Osteoblast (primary cell): ENCODE measurements around the gene TGFBI. TPM values are rescaled to one million over a fixed set of nuclear protein-coding genes. Genes with fewer than 3 reads are reported as not detected.
A peak's percentile ranks its signal among the peaks of the same experiment; 100 is the strongest.

Experiments
- DNase-seq: peaks from one replicate; pipeline ENCODE4 v3.0.0; 2011; ENCODE audit warnings: low spot score, mixed read lengths; ENCODE audit not compliant: insufficient read length; ENCODE audit errors: missing footprints
- H2AFZ ChIP-seq: 2 replicates; pipeline ENCODE4 v1.6.0; 2011; ENCODE audit warnings: mild to moderate bottlenecking, low read length
- H3K27ac ChIP-seq: 2 replicates; pipeline ENCODE4 v1.5.1; 2011; ENCODE audit warnings: mild to moderate bottlenecking, low read depth, low read length, moderate library complexity
- H3K27me3 ChIP-seq: 2 replicates; pipeline ENCODE4 v1.6.0; 2012; ENCODE audit warnings: mild to moderate bottlenecking, control low read depth, inconsistent platforms, low read length, moderate library complexity; ENCODE audit not compliant: insufficient read depth
- H3K36me3 ChIP-seq: 2 replicates; pipeline ENCODE4 v1.5.1; 2011; ENCODE audit warnings: mild to moderate bottlenecking, low read length, control low read depth, moderate library complexity; ENCODE audit not compliant: insufficient read depth
- H3K4me1 ChIP-seq: 2 replicates; pipeline ENCODE4 v1.5.1; 2011; ENCODE audit warnings: mild to moderate bottlenecking, low read length, control low read depth, moderate library complexity; ENCODE audit not compliant: insufficient read depth
- H3K4me2 ChIP-seq: 2 replicates; pipeline ENCODE4 v1.6.0; 2011; ENCODE audit warnings: mild to moderate bottlenecking, low read length; ENCODE audit not compliant: insufficient read depth
- H3K4me3 ChIP-seq: fragments of 200-600 bp; sonication (generic); 3 replicates; pipeline ENCODE4 v1.5.1; 2012; ENCODE audit warnings: mild to moderate bottlenecking, low read length, inconsistent platforms; ENCODE audit not compliant: insufficient read depth
- H3K79me2 ChIP-seq: 2 replicates; pipeline ENCODE4 v1.6.0; 2012; ENCODE audit warnings: mild to moderate bottlenecking, low read length, control low read depth, inconsistent platforms; ENCODE audit not compliant: insufficient read depth
- H3K9me3 ChIP-seq: 2 replicates; pipeline ENCODE4 v1.5.1; 2011; ENCODE audit warnings: low read depth, low read length, control low read depth
- H4K20me1 ChIP-seq: 2 replicates; pipeline ENCODE4 v1.6.0; 2012; ENCODE audit warnings: mild to moderate bottlenecking, low read length, control low read depth; ENCODE audit not compliant: insufficient read depth
- CTCF ChIP-seq: IDR thresholded peaks from 2 replicates; pipeline ENCODE4 v1.5.1; 2011; ENCODE audit warnings: mild to moderate bottlenecking, low read depth, low read length, moderate library complexity; ENCODE audit errors: extremely low read depth
- total RNA-seq: library from RNA; depleted of rRNA; stranded (reverse); fragments of >200 nt; gene quantifications from 2 replicates; pipeline ENCODE4 v1.2.3, GENCODE V29; 2012

Gene TGFBI
- total RNA-seq, 1 donor = 1,700 TPM

GRCh38 chr5:136026636-136027035 is 2.2 kb upstream of the TGFBI start:
- Histone ChIP-seq H3K36me3 (peaks cover 5% of the 10 kb centered on the region), H4K20me1 (peaks cover 18% of the 10 kb centered on the region), H3K9me3 (no peaks in the 10 kb centered on the region), H3K4me2 (no peak overlapping the region), H3K27me3 (no peaks in the 10 kb centered on the region), H2AFZ (no peak overlapping the region), H3K27ac (peak overlapping the region; percentile 100), H3K4me3 (no peak overlapping the region), H3K79me2 (peaks cover 31% of the 10 kb centered on the region), H3K4me1 (peaks cover 74% of the 10 kb centered on the region)
- DNase-seq = no peak
- no peak for TF ChIP-seq CTCF

DNA sequence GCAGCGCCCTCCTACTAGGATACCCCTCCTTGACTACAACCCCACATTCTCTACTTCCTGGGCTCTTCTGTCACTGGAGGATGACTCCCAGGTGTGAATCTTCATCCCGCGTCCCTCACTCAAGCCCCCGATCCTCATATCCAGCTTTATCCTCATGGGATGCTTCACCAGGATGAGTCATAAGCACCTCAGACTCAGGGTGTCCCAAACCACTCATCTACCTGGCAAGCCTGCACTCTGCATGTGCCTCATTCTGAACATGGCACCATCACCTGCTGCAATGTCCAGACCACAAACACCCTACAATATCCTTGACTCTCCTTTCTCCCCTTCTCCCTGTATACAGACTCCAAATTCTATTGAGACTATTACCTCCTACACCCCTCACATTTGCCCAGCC is 1.5 kb upstream of the TGFBI start:
- Histone ChIP-seq H2AFZ (no peak overlapping the region), H3K4me1 (peaks cover 79% of the 10 kb centered on the region)

DNA sequence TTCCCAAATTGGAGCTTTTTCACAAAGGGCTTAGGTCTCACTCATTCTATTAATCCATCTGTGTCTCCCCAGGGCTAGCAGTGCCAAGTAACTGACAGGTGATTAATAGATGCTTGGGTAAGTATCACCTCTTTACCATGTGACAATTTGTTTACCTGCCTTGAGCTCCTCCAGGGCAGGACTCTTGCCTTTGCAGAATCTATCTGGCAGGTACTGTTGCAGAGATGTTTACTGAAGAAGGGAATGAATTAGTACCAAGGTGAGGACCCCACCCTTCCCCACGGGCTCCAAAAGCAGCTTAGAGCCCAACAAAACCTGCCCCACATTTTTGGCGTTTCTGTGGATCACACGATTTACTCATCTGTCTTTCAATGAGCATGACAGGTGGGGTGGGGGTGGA is 698 bp upstream of the TGFBI start:
- peak overlapping the region; percentile 80 for H3K4me3 ChIP-seq
- H3K27me3 ChIP-seq = no peaks in the 10 kb centered on the region
- no peak overlapping the region for H2AFZ ChIP-seq
- peaks cover 85% of the 10 kb centered on the region for H3K4me1 ChIP-seq
- H3K79me2 ChIP-seq = peaks cover 35% of the 10 kb centered on the region
- H3K27ac ChIP-seq = peak overlapping the region; percentile 95
- H3K4me2 ChIP-seq = peak overlapping the region; percentile 94
- no peak for DNase-seq
- no peaks in the 10 kb centered on the region for H3K9me3 ChIP-seq
- peaks cover 20% of the 10 kb centered on the region for H4K20me1 ChIP-seq
- no peak for TF ChIP-seq CTCF
- peaks cover 14% of the 10 kb centered on the region for H3K36me3 ChIP-seq

More for the DNA sequence above, 1.5 kb upstream of the TGFBI start:
- no peak overlapping the region for H3K4me2 ChIP-seq
- peaks cover 18% of the 10 kb centered on the region for H4K20me1 ChIP-seq
- H3K27ac ChIP-seq = no peak overlapping the region
- H3K79me2 ChIP-seq = peaks cover 31% of the 10 kb centered on the region
- DNase-seq = no peak
- H3K36me3 ChIP-seq = peaks cover 6% of the 10 kb centered on the region
- no peaks in the 10 kb centered on the region for H3K27me3 ChIP-seq
- H3K4me3 ChIP-seq = no peak overlapping the region
- H3K9me3 ChIP-seq = no peaks in the 10 kb centered on the region
- no peak for TF ChIP-seq CTCF

DNA sequence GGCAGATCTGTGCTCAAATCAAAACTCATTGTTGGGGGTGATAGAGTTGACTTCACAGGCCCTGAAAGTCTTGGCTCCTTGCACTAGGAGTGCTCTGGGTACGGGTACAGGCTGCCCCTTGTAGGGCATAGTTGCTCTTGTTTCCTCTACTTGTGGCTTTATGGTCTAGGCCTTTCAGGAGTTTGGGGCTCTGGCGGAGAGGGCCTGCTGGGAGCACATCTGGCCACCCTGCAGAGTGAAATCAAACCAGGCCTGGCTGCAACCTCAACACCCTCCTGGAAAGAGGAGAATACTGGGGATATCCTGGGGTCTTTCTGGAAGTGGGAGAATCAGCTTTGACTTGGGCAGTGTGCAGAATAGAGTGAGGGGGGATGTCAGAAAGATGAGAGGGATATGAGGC is 1.5 kb downstream of the TGFBI start:
- no peaks in the 10 kb centered on the region for H3K9me3 ChIP-seq
- no peak for DNase-seq
- H3K27me3 ChIP-seq = no peaks in the 10 kb centered on the region
- peaks cover 72% of the 10 kb centered on the region for H3K4me1 ChIP-seq
- H3K36me3 ChIP-seq = peaks cover 35% of the 10 kb centered on the region
- no peak overlapping the region for H2AFZ ChIP-seq
- peaks cover 22% of the 10 kb centered on the region for H4K20me1 ChIP-seq
- H3K4me3 ChIP-seq = peak overlapping the region; percentile 80
- no peak for TF ChIP-seq CTCF
- H3K27ac ChIP-seq = peak overlapping the region; percentile 95
- H3K79me2 ChIP-seq = peaks cover 48% of the 10 kb centered on the region
- H3K4me2 ChIP-seq = peak overlapping the region; percentile 94
